GM12891 (cell line): Measurements from ENCODE around the gene DDX59.

Experiments used
- PAX5 ChIP-seq: IDR thresholded peaks from 2 replicates; pipeline ENCODE4 v1.6.1; 2011; ENCODE audit warnings: low read length, moderate library complexity, mild to moderate bottlenecking; ENCODE audit not compliant: insufficient read depth, severe bottlenecking
- POLR2A ChIP-seq: IDR thresholded peaks from 2 replicates; pipeline ENCODE4 v1.6.1; 2011; ENCODE audit warnings: low read depth, low read length, control low read depth
- POLR2AphosphoS5 ChIP-seq: IDR thresholded peaks from 2 replicates; pipeline ENCODE4 v1.6.1; 2011; ENCODE audit warnings: low read depth, low read length, control low read depth
- SPI1 ChIP-seq: IDR thresholded peaks from 2 replicates; pipeline ENCODE4 v1.6.1; 2011; ENCODE audit warnings: low read depth, low read length, control low read depth
- TAF1 ChIP-seq: IDR thresholded peaks from 2 replicates; pipeline ENCODE4 v1.6.1; 2011; ENCODE audit warnings: low read depth, low read length, control low read depth

GRCh38 chr1:200693327-200693726 lies 23.6 kb upstream of the DDX59 start:
- TF ChIP-seq POLR2A (no peak), TAF1 (no peak), PAX5 (no peak), SPI1 (no peak), POLR2AphosphoS5 (no peak)
